ENCODE measurements around the gene DOK1.
A peak's percentile ranks its signal among the peaks of the same experiment; 100 is the strongest.

DOK1 gene

DNA sequence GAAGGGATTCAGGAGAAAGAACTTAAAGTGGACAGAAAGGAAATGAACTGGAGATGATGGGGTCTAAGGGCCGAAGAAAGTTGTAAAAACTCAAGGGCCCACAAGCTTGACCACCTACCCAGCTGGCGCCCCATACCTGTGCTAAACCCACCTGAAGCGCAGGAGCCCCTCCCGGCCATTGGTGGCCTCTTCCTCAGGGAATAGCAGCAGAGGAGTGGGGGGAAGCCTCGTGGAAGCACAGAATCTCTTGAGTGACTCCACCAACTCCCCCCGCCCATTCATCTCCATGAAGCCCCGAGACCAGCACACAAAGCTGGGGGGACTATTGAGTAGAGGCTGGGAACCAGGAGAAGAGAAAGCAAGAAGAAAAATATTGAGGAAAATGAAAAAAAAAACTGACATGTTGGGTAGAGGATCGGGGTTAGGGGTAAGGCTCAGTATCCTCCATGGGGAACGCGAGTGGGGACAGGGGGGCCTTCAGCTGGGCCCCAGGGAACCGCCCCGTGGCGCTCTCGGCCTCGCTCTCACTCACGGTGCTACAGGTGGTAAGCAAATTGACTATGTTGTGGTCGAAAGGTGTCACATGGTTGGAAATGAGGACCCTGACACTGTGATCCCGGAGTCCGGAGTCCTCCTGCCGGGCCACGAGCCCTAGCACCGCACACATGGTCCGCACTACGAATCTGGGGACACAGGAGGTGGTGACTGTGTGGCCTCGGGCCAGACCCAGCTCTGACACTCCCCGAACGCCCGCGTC, 25.7 kb upstream of the DOK1 start:
- Histone ChIP-seq H3K9ac (ENCODE audit: low read length) (peak overlapping the region; percentile 99), H3K27me3 (replicated peaks; ENCODE audit: control insufficient read depth, insufficient read depth, low read length) (no peaks in the 10 kb centered on the region), H3K4me1 (ENCODE audit: control insufficient read depth, insufficient read depth, low read length) (peaks cover 27% of the 10 kb centered on the region), H3K9me3 (ENCODE audit: control insufficient read depth, low read length) (no peaks in the 10 kb centered on the region), H3K4me3 (ENCODE audit: low read length) (peak overlapping the region; percentile 98), H3K36me3 (ENCODE audit: control insufficient read depth, insufficient read depth, low read length, severe bottlenecking) (peaks cover 37% of the 10 kb centered on the region)
- no peak for DNase-seq (ENCODE audit: low read depth)

DNA sequence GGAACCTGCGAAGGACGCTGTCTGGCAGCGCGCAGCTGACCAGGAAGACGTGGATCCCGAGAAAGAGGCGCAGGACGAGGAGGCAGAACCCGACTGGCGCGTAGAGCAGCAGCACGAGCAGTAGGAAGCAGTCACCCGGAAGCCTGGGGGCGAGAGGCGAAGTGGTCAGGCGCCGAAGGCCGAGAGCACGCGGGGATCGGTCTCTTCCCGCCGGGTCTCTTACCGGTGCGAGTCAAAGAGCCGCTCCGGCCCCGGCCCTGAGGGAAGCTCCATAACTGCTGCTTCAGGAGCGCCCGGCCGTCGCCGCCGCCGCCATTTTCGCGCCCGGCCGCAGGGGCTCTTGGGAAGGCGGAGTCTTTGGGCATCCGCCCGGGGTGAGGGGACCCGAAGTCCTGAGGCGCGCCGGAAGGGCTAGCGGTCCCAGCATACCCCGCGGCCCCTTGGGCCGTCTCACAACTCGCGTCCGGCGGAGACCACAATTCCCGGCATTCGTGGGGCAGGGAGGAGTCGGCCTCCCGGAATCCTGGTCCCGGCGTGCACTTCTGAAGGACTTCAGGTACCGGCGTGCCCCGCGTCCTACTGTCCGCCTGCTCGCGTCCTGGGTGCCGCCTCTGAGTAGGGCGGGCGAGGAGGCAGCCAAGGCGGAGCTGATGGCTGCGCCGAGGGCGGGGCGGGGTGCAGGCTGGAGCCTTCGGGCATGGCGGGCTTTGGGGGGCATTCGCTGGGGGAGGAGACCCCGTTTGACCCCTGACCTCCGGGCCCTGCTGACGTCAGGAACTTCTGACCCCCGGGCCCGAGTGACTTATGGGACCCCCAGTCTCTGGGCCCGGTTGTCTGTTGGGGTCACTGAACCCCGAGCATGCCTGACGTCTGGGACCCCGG, 24.9 kb upstream of the DOK1 start, which contains the start of the genes AUP1 and HTRA2:
AUP1 (minus strand) TSS at position 350 of the 882 bp plus-strand sequence; CDS start at position 273, 77 bp downstream.
HTRA2 (plus strand) TSS at position 577 of the 882 bp plus-strand sequence; CDS start at position 651, 74 bp downstream.
- peak; percentile 100 for DNase-seq (ENCODE audit: low read depth)
- Histone ChIP-seq H3K27me3 (replicated peaks; ENCODE audit: control insufficient read depth, insufficient read depth, low read length) (no peaks in the 10 kb centered on the region), H3K4me3 (ENCODE audit: low read length) (peak within 1 kb of the TSS; percentile 98), H3K4me1 (ENCODE audit: control insufficient read depth, insufficient read depth, low read length) (peaks cover 27% of the 10 kb centered on the region), H3K9ac (ENCODE audit: low read length) (peak within 1 kb of the TSS; percentile 99), H3K36me3 (ENCODE audit: control insufficient read depth, insufficient read depth, low read length, severe bottlenecking) (peaks cover 37% of the 10 kb centered on the region), H3K9me3 (ENCODE audit: control insufficient read depth, low read length) (no peaks in the 10 kb centered on the region)

DNA sequence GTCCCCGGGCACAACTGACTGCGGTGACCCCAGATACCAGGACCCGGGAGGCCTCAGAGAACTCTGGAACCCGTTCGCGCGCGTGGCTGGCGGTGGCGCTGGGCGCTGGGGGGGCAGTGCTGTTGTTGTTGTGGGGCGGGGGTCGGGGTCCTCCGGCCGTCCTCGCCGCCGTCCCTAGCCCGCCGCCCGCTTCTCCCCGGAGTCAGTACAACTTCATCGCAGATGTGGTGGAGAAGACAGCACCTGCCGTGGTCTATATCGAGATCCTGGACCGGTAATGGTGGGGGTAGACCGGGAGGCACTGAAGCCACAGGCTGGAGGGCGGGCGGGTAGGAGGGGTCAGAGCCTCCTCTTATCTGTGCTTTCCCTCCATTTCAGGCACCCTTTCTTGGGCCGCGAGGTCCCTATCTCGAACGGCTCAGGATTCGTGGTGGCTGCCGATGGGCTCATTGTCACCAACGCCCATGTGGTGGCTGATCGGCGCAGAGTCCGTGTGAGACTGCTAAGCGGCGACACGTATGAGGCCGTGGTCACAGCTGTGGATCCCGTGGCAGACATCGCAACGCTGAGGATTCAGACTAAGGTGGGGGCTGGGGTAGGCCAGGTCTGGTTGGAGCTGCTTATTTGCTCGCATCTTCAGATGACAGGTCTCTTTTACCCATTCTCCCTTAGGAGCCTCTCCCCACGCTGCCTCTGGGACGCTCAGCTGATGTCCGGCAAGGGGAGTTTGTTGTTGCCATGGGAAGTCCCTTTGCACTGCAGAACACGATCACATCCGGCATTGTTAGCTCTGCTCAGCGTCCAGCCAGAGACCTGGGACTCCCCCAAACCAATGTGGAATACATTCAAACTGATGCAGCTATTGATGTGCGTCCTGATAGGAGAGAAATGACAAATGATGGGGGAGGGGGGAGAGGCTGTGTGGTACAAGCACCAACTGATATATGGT, 24.0 kb upstream of the DOK1 start:
- Histone ChIP-seq H3K9ac (ENCODE audit: low read length) (peak overlapping the region; percentile 99), H3K27me3 (replicated peaks; ENCODE audit: control insufficient read depth, insufficient read depth, low read length) (no peaks in the 10 kb centered on the region), H3K4me1 (ENCODE audit: control insufficient read depth, insufficient read depth, low read length) (peaks cover 27% of the 10 kb centered on the region), H3K36me3 (ENCODE audit: control insufficient read depth, insufficient read depth, low read length, severe bottlenecking) (peaks cover 37% of the 10 kb centered on the region), H3K4me3 (ENCODE audit: low read length) (peak overlapping the region; percentile 98), H3K9me3 (ENCODE audit: control insufficient read depth, low read length) (no peaks in the 10 kb centered on the region)
- peak; percentile 63 for DNase-seq (ENCODE audit: low read depth)

DNA sequence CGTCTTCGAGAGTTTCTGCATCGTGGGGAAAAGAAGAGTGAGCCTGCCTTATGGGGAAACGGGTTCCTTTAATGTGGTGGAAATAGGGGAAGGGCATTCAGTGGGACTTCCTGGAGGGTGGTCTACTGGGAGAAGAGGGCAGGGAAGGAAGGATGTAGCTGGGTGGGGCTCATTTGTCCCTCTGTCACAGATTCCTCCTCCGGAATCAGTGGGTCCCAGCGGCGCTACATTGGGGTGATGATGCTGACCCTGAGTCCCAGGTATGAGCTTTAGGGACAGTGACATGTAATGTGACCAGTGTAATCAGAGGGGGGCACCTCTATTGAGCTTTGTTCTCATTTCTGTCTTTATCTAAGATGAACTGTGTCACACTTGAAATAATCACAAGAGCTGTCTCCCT, 22.9 kb upstream of the DOK1 start:
- no peak for DNase-seq (ENCODE audit: low read depth)
- Histone ChIP-seq H3K9ac (ENCODE audit: low read length) (peak overlapping the region; percentile 99), H3K4me3 (ENCODE audit: low read length) (no peak overlapping the region), H3K27me3 (replicated peaks; ENCODE audit: control insufficient read depth, insufficient read depth, low read length) (no peaks in the 10 kb centered on the region), H3K36me3 (ENCODE audit: control insufficient read depth, insufficient read depth, low read length, severe bottlenecking) (peaks cover 27% of the 10 kb centered on the region), H3K4me1 (ENCODE audit: control insufficient read depth, insufficient read depth, low read length) (peaks cover 27% of the 10 kb centered on the region), H3K9me3 (ENCODE audit: control insufficient read depth, low read length) (no peaks in the 10 kb centered on the region)

DNA sequence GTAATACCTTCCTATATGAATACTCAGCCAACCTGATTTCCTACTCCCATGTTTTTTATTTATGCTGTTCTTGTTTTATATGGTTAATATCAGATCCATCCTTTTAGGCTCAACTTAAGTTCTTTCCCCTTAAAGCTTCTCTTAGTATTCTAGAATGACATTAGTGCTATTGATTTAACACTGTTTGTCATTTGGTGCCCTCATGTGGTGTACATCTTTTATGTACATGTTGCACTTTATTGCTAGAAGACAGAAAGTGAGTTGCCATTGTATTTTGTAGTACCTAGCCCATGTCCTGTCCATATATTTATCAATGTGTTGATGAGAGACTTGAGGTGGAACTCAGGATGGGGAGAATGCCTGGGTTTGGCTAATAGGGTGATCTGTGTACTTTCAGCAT, 22.3 kb upstream of the DOK1 start:
- H3K9me3 ChIP-seq (ENCODE audit: control insufficient read depth, low read length), result no peaks in the 10 kb centered on the region
- DNase-seq (ENCODE audit: low read depth), result peak; percentile 62
- no peaks in the 10 kb centered on the region for H3K27me3 ChIP-seq (replicated peaks; ENCODE audit: control insufficient read depth, insufficient read depth, low read length)

DNA sequence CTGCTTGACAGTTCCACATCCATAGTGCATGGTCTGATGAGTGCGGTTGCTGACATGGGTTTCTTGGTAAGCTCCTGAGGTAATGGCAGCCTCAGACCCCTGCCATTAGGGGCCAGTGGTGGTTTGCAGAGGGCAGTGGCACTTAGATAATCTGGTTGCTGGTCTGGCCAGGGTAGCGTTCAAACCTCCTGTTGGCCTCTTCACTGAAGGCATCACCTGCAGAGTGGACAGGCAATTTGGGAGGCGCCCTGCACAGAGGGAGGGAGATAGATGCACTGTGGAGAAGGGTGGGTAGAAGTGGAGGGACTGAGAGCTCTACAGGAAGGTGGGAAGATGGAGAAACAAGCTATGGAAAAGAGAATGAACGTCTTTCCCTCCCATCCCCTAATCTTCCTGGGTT, 21.1 kb upstream of the DOK1 start:
- H3K27me3 ChIP-seq (replicated peaks; ENCODE audit: control insufficient read depth, insufficient read depth, low read length), result no peaks in the 10 kb centered on the region
- no peaks in the 10 kb centered on the region for H3K9me3 ChIP-seq (ENCODE audit: control insufficient read depth, low read length)
- peaks cover 14% of the 10 kb centered on the region for H3K36me3 ChIP-seq (ENCODE audit: control insufficient read depth, insufficient read depth, low read length, severe bottlenecking)
- peaks cover 19% of the 10 kb centered on the region for H3K4me1 ChIP-seq (ENCODE audit: control insufficient read depth, insufficient read depth, low read length)
- H3K4me3 ChIP-seq (ENCODE audit: low read length), result no peak overlapping the region
- no peak for DNase-seq (ENCODE audit: low read depth)
- H3K9ac ChIP-seq (ENCODE audit: low read length), result no peak overlapping the region

More for the DNA sequence above, 22.3 kb upstream of the DOK1 start:
- Histone ChIP-seq H3K36me3 (ENCODE audit: control insufficient read depth, insufficient read depth, low read length, severe bottlenecking) (peaks cover 21% of the 10 kb centered on the region), H3K9ac (ENCODE audit: low read length) (peak overlapping the region; percentile 99), H3K4me1 (ENCODE audit: control insufficient read depth, insufficient read depth, low read length) (peaks cover 27% of the 10 kb centered on the region), H3K4me3 (ENCODE audit: low read length) (no peak overlapping the region)

DNA sequence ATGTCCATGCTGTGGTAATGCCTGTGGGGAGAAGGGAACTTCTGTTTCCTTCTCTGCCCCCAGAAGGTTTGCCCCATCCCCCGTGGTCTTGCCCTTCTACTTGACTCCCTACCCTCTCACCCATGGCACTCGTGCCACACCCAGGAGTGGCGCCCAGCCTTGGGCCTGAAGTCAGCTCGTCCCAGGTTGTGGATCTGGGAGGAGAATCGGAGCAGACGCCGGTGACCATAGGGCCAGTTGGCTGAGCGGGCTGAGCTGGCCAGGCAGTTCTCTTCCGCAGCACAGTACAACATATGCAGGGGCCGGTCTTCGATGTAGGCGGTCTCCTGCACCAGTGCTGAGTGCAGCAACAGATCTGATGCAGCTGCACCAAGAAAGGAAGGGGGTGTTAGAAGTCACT, 20.1 kb upstream of the DOK1 start:
- DNase-seq (ENCODE audit: low read depth), result no peak
- peaks cover 14% of the 10 kb centered on the region for H3K4me1 ChIP-seq (ENCODE audit: control insufficient read depth, insufficient read depth, low read length)
- H3K9me3 ChIP-seq (ENCODE audit: control insufficient read depth, low read length), result no peaks in the 10 kb centered on the region
- no peak overlapping the region for H3K9ac ChIP-seq (ENCODE audit: low read length)
- no peaks in the 10 kb centered on the region for H3K27me3 ChIP-seq (replicated peaks; ENCODE audit: control insufficient read depth, insufficient read depth, low read length)
- peaks cover 14% of the 10 kb centered on the region for H3K36me3 ChIP-seq (ENCODE audit: control insufficient read depth, insufficient read depth, low read length, severe bottlenecking)
- no peak overlapping the region for H3K4me3 ChIP-seq (ENCODE audit: low read length)

DNA sequence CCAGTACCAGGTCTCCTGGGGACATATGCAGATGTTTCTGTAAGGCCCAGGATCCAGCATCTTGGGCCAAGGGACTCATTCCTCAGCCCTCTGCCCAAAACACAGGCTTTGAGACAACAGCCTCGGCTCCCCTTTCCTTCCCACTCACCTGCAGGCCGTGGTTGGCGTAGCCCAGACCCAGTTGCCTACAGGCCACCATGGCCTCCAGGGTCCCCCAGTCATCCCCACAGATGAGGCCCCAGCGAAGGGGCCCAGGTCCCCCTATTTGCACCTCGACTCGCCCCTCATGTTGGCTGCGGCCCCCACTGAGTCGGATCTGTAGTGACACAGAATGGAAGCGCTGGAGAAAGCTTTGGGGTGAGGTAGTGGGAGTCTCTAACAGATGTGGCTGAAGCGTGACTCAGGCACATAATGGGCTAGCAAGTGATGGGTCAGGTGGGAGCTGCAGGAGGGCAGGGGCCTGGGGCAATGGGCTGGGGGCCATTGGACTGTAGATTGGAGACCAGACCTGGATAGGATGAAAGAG, 19.0 kb upstream of the DOK1 start:
- Histone ChIP-seq H3K4me1 (ENCODE audit: control insufficient read depth, insufficient read depth, low read length) (peaks cover 20% of the 10 kb centered on the region), H3K27me3 (replicated peaks; ENCODE audit: control insufficient read depth, insufficient read depth, low read length) (no peaks in the 10 kb centered on the region), H3K4me3 (ENCODE audit: low read length) (no peak overlapping the region), H3K36me3 (ENCODE audit: control insufficient read depth, insufficient read depth, low read length, severe bottlenecking) (peaks cover 14% of the 10 kb centered on the region), H3K9ac (ENCODE audit: low read length) (no peak overlapping the region), H3K9me3 (ENCODE audit: control insufficient read depth, low read length) (no peaks in the 10 kb centered on the region)
- DNase-seq (ENCODE audit: low read depth), result no peak

DNA sequence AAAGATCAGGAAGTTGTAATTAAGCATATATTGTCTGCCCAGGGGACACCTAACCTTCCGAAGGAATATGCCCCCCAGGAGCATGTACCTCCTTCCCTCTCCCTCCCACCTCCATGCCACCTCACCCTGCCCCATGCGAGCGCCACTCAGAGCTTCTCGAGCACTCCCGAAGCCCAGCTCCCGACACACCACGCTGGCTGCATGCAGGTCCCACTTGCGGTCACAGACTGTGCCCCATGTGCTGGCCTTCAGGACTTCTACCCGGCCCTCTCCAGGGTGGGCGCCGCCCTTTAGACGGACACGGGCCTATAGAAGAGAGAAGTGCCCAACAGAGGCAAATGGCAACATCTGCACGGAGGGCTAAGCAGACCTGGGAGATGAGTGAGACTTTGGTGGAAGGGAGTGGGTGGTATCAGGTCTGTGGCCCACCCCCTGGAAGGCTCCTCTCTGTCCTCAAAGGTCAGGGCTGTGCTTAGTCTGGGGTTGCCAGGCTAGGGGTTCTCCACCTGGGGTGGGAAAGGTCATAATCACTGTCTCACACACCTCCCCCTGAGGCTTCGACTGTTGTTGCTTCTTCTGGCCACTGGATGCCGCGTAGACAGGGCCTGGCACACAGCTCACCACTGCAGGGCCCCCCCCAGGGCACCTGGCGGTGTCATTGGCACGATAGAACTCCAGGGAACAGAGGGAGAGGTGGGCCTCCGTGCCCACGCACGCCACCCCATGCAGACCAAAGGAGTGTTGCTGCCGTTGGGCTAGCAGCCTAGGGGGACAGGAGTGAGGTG, 18.2 kb upstream of the DOK1 start:
- Histone ChIP-seq H3K36me3 (ENCODE audit: control insufficient read depth, insufficient read depth, low read length, severe bottlenecking) (peaks cover 14% of the 10 kb centered on the region), H3K27me3 (replicated peaks; ENCODE audit: control insufficient read depth, insufficient read depth, low read length) (no peaks in the 10 kb centered on the region), H3K9me3 (ENCODE audit: control insufficient read depth, low read length) (no peaks in the 10 kb centered on the region), H3K4me3 (ENCODE audit: low read length) (no peak overlapping the region), H3K4me1 (ENCODE audit: control insufficient read depth, insufficient read depth, low read length) (peaks cover 11% of the 10 kb centered on the region), H3K9ac (ENCODE audit: low read length) (no peak overlapping the region)
- DNase-seq (ENCODE audit: low read depth), result no peak

DNA sequence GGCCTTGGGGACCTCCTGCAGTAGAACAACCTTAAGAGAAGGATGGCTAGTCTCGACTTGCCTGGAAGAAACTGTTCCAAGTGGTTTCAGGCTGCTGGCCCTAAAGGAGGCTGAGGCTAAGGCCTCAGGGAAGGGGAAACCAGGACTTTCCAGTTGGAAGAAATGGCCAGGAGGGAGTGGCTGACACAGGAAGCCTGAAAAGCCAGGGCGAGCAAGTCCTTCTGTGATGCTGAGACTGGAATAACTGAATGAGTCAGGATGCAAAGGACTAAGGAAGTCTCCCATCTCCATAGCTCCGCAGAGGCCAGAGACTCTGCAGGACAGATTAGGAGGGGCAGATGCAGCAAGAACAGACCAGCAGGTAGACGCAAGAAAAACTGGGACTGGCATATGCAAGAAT, 17.4 kb upstream of the DOK1 start:
- Histone ChIP-seq H3K4me1 (ENCODE audit: control insufficient read depth, insufficient read depth, low read length) (peaks cover 6% of the 10 kb centered on the region), H3K36me3 (ENCODE audit: control insufficient read depth, insufficient read depth, low read length, severe bottlenecking) (peaks cover 14% of the 10 kb centered on the region), H3K9ac (ENCODE audit: low read length) (no peak overlapping the region), H3K27me3 (replicated peaks; ENCODE audit: control insufficient read depth, insufficient read depth, low read length) (no peaks in the 10 kb centered on the region), H3K4me3 (ENCODE audit: low read length) (no peak overlapping the region), H3K9me3 (ENCODE audit: control insufficient read depth, low read length) (no peaks in the 10 kb centered on the region)
- DNase-seq (ENCODE audit: low read depth), result no peak
